Stimulated activated CD8-positive, alpha-beta memory T cell treated with anti-CD3 and anti-CD28 coated beads, Interleukin-12 subunit alpha, Interleukin-12 subunit beta, amount 100 ng/mL, for 24 hours (primary cell): ENCODE measurements around the gene MAGEA11.
"Not testable (repeated sequence)": the region's sequence is repeated elsewhere in the genome, so short reads cannot be mapped to it uniquely, and the experiment has no call there.

Experiments used
- DNase-seq: peaks from one replicate; pipeline ENCODE4 v3.0.0-alpha.2; 2020; ENCODE audit errors: extremely low read depth

Gene MAGEA11

GRCh38 chrX:149718757-149719156 is 6.9 kb downstream of the MAGEA11 start:
- DNase-seq: no peak

GRCh38 chrX:149720021-149720689 is 8.3 kb downstream of the MAGEA11 start:
- no peak for DNase-seq

GRCh38 chrX:149721241-149721640 is 9.4 kb downstream of the MAGEA11 start:
- not testable (repeated sequence) for DNase-seq

GRCh38 chrX:149721778-149722177 is 9.9 kb downstream of the MAGEA11 start:
- no peak for DNase-seq

- DNase-seq: not testable (repeated sequence)
Measured at GRCh38 chrX:149723583-149724118, 11.8 kb downstream of the MAGEA11 start.

GRCh38 chrX:149727308-149727707 is 15.4 kb downstream of the MAGEA11 start:
- DNase-seq: not testable (repeated sequence)

- not testable (repeated sequence) for DNase-seq
Measured at GRCh38 chrX:149742269-149742668, 30.4 kb downstream of the MAGEA11 start.

- DNase-seq: not testable (repeated sequence)
Measured at GRCh38 chrX:149746390-149747007, 34.6 kb downstream of the MAGEA11 start.

GRCh38 chrX:149757206-149758067 is 45.6 kb downstream of the MAGEA11 start:
- no peak for DNase-seq

GRCh38 chrX:149758068-149758714 is 46.3 kb downstream of the MAGEA11 start:
- no peak for DNase-seq

- not testable (repeated sequence) for DNase-seq
Measured at GRCh38 chrX:149758715-149759078, 46.8 kb downstream of the MAGEA11 start.

- DNase-seq: no peak
Measured at GRCh38 chrX:149759824-149760223, 48.0 kb downstream of the MAGEA11 start.

- DNase-seq: no peak
Measured at GRCh38 chrX:149760965-149761364, 49.1 kb downstream of the MAGEA11 start.

- not testable (repeated sequence) for DNase-seq
Measured at GRCh38 chrX:149761858-149762674, 50.2 kb downstream of the MAGEA11 start.

GRCh38 chrX:149762696-149763614 is 51.1 kb downstream of the MAGEA11 start:
- DNase-seq: no peak
